ENCODE measurements around the gene ME1.
"Not testable (repeated sequence)": the region's sequence is repeated elsewhere in the genome, so short reads cannot be mapped to it uniquely, and the experiment has no call there.

The ME1 gene

GRCh38 chr6:83431545-83432155 is 799 bp upstream of the ME1 start:
- no peak for DNase-seq (ENCODE audit: low read depth in 2 of 2)

DNA sequence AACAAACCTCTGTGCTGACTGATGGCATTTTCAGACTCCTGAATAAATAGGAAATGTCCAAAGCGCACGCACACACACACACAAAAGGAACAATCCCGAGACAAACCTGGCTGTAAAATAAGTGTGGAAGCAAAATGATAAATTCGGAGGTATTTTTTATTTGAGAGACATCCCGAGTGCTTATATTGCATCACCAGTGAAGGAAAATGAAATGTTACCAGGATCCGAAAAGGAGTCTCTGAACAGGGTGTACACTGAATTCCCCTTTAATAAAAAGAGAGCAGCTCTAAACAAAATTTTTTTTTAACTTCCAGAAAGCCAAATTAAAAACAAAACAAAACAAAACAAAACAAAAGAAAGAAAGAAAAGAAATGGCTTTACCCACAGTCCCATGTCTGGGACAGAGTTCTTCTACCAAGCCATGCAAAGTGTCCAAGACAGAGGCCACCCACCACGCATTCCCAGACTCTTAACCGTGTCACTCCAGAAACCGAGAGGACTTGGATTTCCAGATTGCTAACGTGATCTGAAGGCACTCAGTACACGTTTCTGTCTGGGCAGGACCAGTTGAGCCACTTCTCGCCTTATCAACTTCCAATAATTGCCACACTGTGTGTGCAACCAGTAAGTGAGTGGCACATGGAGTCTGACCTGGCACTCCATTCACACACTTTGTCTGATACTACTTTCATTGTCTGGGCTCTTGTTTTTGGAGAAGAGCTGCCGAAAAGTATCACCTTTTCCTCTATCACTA is 817 bp downstream of the ME1 start:
- no peak for DNase-seq (ENCODE audit: low read depth in 2 of 2)

GRCh38 chr6:83429269-83429668 is 1.6 kb downstream of the ME1 start:
- no peak for DNase-seq (ENCODE audit: low read depth in 2 of 2)

DNA sequence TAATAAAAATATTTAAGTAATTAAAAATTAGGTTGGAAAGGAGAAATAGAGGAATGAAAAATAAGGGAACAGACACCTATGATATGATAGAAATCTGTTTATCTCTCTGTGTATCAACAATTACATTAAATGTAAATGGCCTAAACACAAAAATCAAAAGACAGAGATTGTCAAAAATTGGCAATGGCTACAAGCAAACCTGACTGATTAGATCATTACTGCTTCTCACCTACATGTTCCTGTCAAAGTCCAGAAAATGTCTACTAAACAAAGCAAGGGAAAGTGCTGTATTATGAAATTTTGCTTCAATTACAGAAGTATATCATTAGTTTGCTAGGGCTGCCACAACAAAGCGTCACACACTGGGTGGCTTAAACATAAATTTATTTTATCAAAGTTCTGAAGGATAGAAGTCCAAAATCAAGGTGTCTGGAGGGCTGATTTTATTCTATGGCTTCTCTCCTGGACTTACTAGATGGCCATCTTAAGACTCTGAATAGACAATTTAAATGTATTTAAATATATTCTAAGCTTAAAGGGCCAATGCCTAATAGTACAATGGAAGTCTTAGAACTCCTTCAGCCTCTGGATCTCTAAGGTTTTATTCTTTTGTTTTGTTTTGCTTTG is 6.3 kb downstream of the ME1 start:
- DNase-seq (ENCODE audit: low read depth in 2 of 2) = no peak

- DNase-seq (ENCODE audit: low read depth in 2 of 2) = peak; percentile 25 to 26
These were observed 12.8 kb downstream of the ME1 start for GRCh38 chr6:83417880-83418663.

GRCh38 chr6:83413068-83413467 is 17.8 kb downstream of the ME1 start:
- DNase-seq (ENCODE audit: low read depth in 2 of 2) = no peak

DNA sequence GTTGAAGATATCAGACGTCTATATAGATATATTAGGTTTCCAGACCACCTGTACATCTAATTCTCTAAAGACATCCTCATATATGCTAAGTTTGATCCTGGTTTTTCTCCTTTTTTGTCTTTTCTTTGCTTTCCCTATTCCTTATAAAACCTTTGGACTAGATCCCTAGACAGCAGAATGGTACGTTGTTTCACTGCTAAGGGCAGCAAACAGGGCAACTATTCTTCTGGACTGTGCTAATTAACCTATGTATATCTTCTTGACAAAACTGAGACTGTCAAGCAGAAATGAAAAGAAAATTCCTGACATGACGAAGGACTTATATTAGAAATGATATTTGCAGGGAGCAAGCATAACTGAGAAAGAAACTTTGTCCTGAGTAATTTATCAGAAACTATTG is 19.1 kb downstream of the ME1 start:
- DNase-seq (ENCODE audit: low read depth in 2 of 2) = no peak

DNA sequence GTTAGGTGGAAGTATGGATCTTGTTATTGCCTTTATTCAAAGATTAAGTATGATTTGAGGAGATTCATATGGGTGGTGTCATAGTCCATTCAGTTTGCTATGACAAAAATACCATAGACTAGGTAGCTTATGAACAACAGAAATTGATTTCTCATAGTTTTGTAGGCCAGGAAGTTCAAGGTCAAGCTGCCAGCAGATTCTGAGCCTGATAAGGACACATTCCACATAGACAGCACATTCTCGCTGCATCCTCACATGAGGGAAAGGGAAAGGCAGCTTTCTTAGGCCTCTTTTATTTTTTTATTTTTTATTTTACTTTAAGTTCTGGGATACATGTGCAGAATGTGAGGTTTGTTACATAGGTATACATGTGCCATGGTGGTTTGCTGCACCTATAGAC is 27.7 kb downstream of the ME1 start:
- no peak for DNase-seq (ENCODE audit: low read depth in 2 of 2)

GRCh38 chr6:83389606-83390005 is 41.2 kb downstream of the ME1 start:
- DNase-seq (ENCODE audit: low read depth in 2 of 2) = no peak

- no peak for DNase-seq (ENCODE audit: low read depth in 2 of 2)
These were observed 45.4 kb downstream of the ME1 start for GRCh38 chr6:83385473-83385872.

- DNase-seq (ENCODE audit: low read depth in 2 of 2) = no peak
These were observed 46.1 kb downstream of the ME1 start for GRCh38 chr6:83384751-83385150.

DNA sequence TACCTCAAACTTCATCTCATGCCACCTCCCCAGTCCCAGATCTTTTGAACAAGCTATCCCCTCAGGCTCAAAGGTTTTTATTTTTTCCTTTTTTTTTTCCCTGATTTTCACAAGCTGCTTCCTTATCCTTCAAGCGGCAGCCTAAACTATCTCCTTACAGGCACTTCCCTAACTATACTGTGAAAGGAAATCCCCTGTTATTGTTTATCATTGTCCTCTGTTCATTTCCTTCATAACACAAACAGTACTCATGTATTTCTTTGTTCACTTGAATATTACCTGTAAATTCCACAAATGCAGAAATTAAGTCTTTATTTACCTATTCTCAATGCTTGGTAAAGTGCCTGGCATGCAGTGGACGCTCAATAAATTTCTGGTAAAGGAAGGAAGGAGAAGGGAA is 48.9 kb downstream of the ME1 start:
- no peak for DNase-seq (ENCODE audit: low read depth in 2 of 2)

- peak; percentile 58 to 65 for DNase-seq (ENCODE audit: low read depth in 2 of 2)
These were observed 52.0 kb downstream of the ME1 start for GRCh38 chr6:83378621-83379388.

DNA sequence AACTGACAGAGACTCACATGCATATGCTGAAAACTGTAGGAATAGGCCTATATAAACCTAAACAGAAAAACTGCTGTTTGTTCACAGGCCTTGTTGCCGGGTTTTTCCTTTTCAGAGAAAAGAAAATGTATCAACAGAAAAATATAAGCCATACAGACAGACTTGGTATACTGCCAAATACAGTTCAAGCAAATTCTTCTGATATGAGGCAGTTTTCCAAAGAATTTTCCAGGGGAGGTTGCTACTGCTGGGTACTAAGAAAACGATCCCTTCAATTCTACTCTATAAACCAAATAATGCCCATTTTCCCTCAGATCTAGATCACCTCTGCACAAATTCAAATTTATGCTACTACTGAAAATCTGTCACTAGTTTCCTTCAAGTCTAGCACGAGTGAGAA is 59.4 kb downstream of the ME1 start:
- DNase-seq (ENCODE audit: low read depth in 2 of 2) = peak; percentile 47 to 50

DNA sequence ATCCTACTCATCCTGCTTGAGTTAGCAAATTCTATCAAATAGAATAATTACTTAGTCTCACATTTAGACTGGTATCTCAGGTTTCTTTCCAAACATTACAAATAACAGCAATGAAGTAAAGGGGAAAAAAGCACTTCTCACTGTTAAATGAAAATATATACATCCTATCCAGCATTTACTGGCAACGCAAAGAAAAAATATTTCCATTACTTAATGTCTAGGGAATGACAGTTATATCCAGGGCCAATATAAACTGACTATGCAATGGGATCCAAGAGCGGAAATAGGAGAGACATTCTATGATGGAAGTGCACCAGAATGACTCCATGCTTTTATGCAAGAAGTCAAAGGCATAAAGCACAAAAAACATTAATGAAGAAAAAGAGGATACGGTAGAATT is 60.3 kb downstream of the ME1 start:
- DNase-seq (ENCODE audit: low read depth in 2 of 2) = no peak

- DNase-seq (ENCODE audit: low read depth in 2 of 2) = no peak
These were observed 61.2 kb downstream of the ME1 start for GRCh38 chr6:83369692-83370091.

DNA sequence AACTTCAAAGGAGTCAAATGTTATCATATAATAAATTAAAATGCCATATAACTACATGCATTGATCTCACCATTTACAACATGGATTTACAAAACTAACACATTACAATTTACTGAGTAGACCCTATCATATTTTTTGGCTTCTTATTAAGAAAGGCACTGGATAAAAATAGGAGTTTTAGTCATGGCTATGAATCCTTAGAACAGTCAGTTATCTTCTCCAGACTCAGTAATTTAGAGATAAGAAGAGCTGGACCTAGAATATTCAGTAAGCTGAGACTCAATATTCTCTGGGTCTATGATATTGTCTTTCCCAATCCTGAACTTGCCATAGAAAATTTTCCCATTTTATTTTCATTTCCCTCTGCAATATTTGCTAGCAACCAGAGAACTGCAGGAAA is 62.3 kb downstream of the ME1 start:
- DNase-seq (ENCODE audit: low read depth in 2 of 2) = no peak

DNA sequence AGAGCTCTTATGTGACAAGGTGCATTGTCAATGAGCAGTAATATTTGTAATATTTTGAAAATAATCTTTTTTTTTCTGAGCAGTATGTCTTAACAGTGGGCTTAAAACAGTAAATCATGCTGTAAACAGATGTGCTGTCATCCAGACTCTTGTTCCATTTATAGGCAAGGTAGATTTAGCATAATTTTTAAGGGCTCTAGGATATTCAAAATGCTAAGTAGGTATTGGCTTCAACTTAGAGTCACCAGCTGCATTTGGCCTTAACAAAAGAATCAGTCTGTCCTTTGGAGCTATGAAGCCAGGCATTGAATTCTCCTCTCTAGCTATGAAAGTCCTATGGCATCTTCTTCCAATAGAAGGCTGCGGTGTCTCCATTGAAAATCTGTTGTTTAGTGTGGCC is 63.7 kb downstream of the ME1 start:
- DNase-seq (ENCODE audit: low read depth in 2 of 2) = no peak

GRCh38 chr6:83365931-83366330 is 64.9 kb downstream of the ME1 start:
- peak; percentile 67 to 72 for DNase-seq (ENCODE audit: low read depth in 2 of 2)

DNA sequence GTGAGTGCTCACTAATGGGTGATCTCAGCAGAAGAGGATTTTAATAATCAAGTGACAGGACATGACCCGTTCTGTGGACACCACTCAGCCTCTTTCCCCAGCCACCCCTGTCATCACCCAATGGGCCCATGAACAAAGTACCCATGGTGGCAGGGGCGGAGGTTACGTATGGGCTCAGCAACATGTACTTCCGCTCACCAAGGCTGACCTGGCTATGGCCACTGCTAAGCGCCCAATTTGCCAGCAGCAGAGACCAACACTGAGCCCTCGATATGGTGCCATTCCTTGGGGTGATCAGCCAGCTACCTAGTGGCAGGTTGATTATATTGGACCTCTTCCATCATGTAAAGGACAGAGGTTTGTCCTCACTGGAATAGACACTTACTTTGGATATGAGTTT is 68.5 kb downstream of the ME1 start:
- DNase-seq (ENCODE audit: low read depth in 2 of 2) = not testable (repeated sequence)

DNA sequence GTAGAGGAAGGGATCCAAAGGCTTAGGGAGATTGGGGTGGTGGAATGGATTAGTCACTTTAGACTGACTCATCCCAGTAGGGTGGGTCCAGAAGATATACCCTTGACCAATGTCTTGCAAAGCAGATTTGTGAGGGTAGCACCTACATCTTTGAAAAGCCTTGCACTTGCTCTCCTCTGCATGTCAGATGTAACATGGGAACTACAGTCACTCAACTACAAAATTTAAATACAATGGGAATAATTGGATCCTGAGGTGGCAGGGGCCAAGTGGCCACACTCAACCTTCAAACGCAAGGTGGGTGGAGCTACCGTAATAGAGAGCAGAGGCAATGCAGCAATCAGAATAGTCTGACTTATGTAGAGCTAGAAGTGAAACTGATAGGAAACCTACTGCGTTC is 71.2 kb downstream of the ME1 start:
- DNase-seq (ENCODE audit: low read depth in 2 of 2) = no peak

DNA sequence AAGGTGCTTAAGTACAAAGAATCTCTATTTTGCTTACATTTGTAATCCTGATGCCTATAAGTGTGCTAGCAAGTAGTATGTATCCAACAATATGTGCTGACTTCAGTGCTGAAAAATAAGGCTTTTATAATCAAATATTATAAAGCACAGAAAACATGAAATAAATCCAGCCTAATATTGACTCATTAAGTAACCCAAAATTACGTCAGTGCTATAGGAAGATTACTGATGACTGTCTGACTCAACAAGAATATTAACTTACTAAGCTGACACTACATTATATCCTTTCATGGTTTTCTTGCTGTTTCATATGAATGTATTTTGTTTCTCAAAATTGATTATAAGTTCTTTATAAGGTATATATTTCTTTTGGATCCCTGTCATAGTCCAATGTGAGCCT is 76.1 kb downstream of the ME1 start:
- DNase-seq (ENCODE audit: low read depth in 2 of 2) = no peak

Measured in fibroblast of skin of left quadriceps (primary cell).